GM19452 (cell line): ENCODE measurements around the gene ASH1L.
"Not testable (repeated sequence)": the region's sequence is repeated elsewhere in the genome, so short reads cannot be mapped to it uniquely, and the experiment has no call there.

ENCODE experiments used
- ATAC-seq: cut with Tn5 transposase; IDR thresholded peaks from one replicate; pipeline ENCODE4 v1.9.1; 2021; ENCODE audit not compliant: unreplicated experiment

ASH1L gene

DNA sequence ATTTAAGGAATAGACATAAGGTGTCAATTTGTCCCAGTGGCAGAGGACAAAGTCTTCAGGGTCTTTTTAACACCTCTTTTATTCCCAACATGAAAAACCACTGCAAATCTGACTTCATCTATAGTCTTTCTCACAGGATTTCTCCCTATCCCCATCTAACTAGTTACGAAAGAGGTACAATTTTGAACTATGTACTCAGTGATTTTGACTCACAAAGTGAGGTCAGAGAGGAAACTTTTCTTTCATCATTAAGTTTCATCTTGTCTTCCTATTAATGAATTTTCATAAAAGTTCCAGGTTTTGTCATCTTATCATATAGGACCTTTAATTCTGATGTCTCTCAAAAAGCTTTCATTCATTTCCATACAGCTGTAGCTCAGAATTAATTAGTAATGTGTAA lies 63.3 kb downstream of the ASH1L start:
- no peak for ATAC-seq

- ATAC-seq, result not testable (repeated sequence)
These were observed 69.0 kb downstream of the ASH1L start for GRCh38 chr1:155493595-155493994.

DNA sequence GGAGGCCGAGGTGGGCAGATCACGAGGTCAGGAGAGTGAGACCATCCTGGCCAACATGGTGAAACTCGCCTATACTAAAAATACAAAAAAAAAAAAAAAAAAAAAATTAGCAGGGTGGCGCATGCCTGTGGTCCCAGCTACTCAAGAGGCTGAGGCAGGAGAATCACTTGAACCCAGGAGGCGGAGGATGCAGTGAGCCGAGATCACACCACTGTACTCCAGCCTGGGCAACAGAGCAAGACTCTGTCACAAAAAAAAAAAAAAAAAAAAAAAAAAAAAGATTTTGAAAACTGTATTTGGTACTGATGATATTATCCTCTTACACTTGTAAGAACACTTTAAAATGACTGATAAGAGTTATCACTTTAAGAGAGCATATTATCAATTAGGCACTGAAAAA lies 74.2 kb downstream of the ASH1L start:
- ATAC-seq, result not testable (repeated sequence)

DNA sequence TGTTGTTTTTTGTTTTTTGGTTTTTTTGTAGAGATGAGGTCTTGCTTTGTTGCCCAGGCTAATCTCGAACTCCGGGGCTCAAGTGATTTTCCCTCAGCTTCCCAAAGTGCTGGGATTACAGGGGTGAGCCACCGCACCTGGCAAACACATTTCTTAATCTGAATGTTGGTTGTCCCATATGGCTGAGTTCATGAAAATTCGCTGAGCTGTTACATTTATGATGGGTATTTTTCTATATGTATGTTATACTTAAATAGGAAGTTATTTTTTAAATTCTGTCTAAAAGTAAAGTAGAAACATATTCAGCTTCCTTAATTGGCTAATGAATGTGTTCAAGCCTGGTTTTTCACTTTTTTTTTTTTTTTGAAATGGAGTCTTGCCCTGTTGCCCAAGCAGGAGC lies 75.1 kb downstream of the ASH1L start:
- no peak for ATAC-seq

DNA sequence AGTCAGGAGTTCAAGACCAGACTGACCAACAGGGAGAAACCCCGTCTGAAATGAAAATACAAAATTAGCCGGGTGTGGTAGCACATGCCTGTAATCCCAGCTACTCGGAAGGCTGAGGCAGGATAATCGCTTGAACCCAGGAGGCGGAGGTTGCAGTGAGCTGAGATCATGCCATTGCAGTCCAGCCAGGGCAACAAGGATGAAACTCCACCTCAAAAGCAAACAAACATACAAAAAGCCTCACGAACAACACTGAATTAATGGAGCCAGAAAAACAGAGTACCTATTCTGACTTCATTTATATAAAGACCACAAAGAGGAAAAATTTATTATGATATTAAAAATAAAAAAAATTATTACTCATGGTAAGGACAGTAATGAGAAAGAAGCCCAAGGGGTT lies 75.7 kb downstream of the ASH1L start:
- ATAC-seq, result not testable (repeated sequence)

- ATAC-seq, result no peak
These were observed 76.7 kb downstream of the ASH1L start for GRCh38 chr1:155485945-155486344.

- no peak for ATAC-seq
These were observed 77.4 kb downstream of the ASH1L start for GRCh38 chr1:155485222-155485621.

DNA sequence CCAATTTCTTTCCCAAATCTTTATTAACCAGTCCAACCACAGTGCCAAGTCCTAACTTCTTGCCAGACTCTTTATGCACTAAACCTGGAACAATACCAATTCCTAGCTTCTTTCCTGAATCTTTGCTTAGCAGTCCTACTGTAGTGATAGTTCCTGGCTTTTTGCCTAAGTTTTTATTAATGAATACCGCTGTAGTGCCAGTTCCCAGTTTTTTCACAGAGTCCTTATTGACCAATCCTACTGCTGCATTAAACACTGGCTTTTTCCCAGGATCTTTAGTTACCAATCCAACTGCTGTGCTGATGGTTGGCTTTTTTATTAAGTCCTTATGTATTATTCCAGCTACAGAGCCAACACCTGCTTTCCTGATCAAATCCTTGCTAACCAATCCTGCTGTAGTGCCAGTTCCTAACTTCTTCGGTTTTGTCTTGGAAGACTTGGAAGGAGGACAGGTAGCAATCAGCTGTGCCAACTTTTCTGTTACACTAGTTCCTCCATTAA lies 80.8 kb downstream of the ASH1L start:
- ATAC-seq, result no peak

GRCh38 chr1:155479205-155479604 lies 83.4 kb downstream of the ASH1L start:
- ATAC-seq, result no peak

GRCh38 chr1:155478270-155478852 lies 84.2 kb downstream of the ASH1L start:
- no peak for ATAC-seq

DNA sequence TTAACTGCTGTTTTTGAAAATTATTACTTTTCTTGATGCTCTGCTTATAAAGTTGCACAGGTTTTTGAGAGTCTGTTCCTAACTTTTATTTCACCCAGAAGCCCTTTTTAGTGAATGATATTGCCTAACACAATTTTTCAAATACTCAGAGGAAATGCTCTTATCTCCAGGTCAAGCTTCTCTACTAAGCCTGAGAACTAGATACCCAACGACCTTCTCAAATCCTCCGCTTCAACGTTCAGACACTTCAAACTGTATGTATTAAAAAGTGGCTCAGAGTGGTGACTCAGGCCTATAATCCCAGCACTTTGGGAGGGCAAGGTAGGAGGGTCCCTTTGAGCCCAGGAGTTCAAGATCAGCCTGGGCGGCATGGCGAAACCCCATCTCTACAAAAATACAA lies 88.5 kb downstream of the ASH1L start:
- ATAC-seq, result no peak

GRCh38 chr1:155473151-155473821 lies 89.3 kb downstream of the ASH1L start:
- no peak for ATAC-seq

GRCh38 chr1:155472491-155473083 lies 90.0 kb downstream of the ASH1L start:
- ATAC-seq, result no peak

DNA sequence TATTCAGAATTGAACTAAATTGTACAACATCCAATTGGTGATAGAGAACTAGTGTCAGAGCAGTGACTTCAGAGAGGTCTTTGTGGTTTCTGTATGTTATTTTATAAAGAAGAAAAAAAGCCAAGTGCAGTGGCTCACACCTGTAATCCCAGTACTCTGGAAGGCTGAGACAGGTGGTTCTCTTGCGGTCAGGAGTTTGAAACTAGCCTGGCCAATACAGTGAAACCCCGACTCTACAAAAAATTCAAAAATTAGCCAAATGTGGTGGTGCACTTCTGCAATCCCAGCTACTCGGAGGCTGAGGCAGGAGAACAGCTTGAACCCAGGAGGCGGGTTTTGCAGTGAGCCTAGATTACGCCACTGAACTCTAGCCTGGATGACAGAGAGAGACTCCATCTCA lies 90.7 kb downstream of the ASH1L start:
- ATAC-seq, result no peak

DNA sequence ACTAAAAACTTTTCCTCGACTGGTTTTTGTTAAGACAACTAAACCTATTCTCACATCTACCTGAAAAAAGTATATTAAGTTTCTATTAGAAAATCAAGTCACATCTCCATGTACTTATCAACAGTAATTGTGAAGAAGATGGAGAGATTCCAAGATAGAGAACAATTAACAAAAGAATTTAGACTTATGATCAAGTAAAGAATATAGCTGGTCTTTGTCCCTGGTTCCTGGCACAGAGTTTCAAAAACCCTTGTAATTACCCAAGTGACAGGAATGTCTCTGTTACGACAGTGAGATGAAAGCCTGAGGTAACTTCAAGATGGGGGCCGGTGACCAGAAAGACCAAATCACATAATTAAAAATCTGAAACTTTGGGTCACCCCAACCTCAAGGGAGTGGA lies 91.6 kb downstream of the ASH1L start:
- no peak for ATAC-seq

DNA sequence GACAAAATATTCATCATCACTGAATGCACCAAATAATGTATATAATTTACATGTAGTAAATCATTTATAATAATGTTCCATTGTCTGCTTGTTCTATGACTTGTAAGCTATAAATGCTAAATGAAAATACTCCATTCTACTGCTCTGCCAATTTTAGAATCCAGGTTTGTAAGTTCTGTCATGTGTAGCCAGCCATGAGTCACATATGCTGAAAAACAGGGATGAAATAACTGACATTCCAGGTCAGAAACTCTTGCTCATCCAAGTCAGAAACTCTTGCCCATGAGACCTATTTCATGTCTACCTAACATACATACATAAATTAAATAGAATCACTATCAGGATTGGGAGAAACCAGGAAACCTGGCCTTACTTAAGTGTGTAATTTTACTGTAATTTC lies 95.6 kb downstream of the ASH1L start:
- no peak for ATAC-seq

DNA sequence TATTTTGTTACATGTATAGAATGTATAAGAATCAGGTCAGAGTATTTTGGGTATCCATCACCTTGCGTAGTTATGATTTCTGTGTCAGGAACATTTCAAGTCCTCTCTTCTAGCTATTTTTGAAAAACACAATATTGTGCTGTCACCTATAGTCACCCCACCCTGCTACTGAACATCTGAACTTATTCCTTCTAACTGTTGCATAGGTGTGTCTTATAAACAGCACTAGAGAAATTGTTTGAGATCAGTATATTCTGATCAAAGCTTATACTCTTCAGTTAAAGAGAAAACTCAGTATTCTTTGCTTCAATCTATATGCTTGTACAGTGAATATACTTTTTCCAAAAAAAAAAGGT lies 96.0 kb downstream of the ASH1L start:
- no peak for ATAC-seq

GRCh38 chr1:155463865-155464650 lies 98.5 kb downstream of the ASH1L start:
- no peak for ATAC-seq

DNA sequence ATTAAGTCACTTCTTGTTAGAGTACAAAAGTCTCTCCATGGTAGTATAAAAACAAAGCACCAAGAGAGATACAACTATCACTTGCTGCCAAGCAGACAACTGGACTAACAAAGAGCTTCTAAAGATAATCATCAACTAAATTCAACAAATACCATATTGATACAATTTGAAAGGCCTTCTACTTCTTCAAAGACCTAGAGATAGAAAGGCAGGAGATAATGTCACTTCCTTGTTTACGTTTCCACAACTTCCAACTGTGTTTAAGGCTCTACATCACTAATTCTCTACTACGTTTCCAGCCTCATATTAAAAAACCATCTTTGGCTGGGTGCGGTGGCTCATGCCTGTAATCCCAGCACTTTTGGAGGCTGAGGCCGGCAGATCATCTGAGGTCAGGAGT lies 104.5 kb downstream of the ASH1L start:
- ATAC-seq, result no peak

- ATAC-seq, result no peak
These were observed 105.3 kb downstream of the ASH1L start for GRCh38 chr1:155457266-155457665.

- ATAC-seq, result no peak
These were observed 106.9 kb downstream of the ASH1L start for GRCh38 chr1:155455588-155456195.
